ENCODE measurements around the gene MUS81. TPM values are rescaled to one million over a fixed set of nuclear protein-coding genes. Genes with fewer than 3 reads are reported as not detected.
"Not testable (repeated sequence)": the region's sequence is repeated elsewhere in the genome, so short reads cannot be mapped to it uniquely, and the experiment has no call there.

The MUS81 gene
- total RNA-seq, 2 experiments from 2014 or later: 37.7 to 39.2 TPM

DNA sequence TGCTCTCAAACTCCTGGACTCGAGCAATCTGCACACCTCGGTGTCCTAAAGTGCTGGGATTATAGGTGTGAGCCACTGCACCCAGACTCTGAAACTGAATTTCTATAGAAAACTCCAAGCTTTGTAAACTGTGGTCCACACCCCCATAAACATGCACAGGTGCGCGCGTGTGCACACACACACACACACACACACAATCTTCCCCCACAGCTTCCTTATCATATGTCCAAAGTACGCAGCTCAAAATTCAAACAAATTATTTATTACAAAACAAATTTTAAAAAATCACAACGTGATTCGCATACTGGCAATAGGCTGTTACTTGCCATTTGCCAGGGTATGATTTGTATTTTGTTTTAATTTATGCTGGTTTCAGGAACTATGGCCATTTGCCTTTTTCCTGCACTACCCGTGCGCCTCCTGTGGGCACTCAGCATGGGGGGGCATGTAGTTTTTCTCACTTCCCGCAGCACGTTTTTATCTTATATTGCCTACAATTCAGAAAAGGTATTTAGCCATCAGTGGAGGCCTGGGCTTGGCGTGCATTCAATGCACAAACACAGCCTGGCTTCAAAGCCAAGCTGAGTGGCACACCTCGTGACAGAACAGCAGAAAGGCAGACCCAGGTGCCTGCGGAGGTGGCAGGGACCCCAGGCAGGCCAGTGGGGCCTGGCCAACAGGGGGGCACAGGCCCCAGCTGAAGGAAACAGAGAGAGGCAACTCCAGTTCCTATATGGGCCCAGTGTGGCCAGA, 37.3 kb upstream of the MUS81 start:
- ATAC-seq (ENCODE audit: poor library complexity): no peak
- POLR2A ChIA-PET: no interaction called here

GRCh38 chr11:65826984-65827735, 33.1 kb upstream of the MUS81 start:
- intact Hi-C loops (cut with DNase I, micrococcal nuclease): no loop called here
- Histone ChIP-seq H3K36me3 (ENCODE audit: insufficient read depth, low read length) (no peaks in the 10 kb centered on the region), H3K4me1 (ENCODE audit: insufficient read depth, low read length) (no peaks in the 10 kb centered on the region), H3K9me3 (ENCODE audit: control insufficient read depth in 1 of 2, insufficient read depth in 1 of 2, low read length in 2 of 2) (no peaks in the 10 kb centered on the region), H3K4me3 (ENCODE audit: low read length) (no peak overlapping the region), H3K27ac (ENCODE audit: low read depth in 1 of 2, low read length in 2 of 2) (no peak overlapping the region), H3K27me3 (ENCODE audit: control insufficient read depth in 1 of 2, insufficient read depth in 2 of 2, low read length in 2 of 2) (peaks cover 0 to 2% of the 10 kb centered on the region in 2 experiments)
- CTCF ChIA-PET: interaction anchor here (0.5 to 3.5 kb wide), 4 partner anchors 9 to 58 kb away, joined by 3 to 7 read pairs (median 4); no protein-coding TSS in a partner anchor
- POLR2A ChIA-PET: no interaction called here
- Mint-ChIP-seq H3K4me1 (ENCODE audit: low read depth) (no peaks in the 10 kb centered on the region), H3K27ac (no peak overlapping the region), H3K27me3 (no peaks in the 10 kb centered on the region), H3K4me3 (no peak overlapping the region), H3K9me3 (no peaks in the 10 kb centered on the region), H3K36me3 (ENCODE audit: low read depth) (no peaks in the 10 kb centered on the region)
- TF ChIP-seq, protein P1, sequence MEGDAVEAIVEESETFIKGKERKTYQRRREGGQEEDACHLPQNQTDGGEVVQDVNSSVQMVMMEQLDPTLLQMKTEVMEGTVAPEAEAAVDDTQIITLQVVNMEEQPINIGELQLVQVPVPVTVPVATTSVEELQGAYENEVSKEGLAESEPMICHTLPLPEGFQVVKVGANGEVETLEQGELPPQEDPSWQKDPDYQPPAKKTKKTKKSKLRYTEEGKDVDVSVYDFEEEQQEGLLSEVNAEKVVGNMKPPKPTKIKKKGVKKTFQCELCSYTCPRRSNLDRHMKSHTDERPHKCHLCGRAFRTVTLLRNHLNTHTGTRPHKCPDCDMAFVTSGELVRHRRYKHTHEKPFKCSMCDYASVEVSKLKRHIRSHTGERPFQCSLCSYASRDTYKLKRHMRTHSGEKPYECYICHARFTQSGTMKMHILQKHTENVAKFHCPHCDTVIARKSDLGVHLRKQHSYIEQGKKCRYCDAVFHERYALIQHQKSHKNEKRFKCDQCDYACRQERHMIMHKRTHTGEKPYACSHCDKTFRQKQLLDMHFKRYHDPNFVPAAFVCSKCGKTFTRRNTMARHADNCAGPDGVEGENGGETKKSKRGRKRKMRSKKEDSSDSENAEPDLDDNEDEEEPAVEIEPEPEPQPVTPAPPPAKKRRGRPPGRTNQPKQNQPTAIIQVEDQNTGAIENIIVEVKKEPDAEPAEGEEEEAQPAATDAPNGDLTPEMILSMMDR (IDR thresholded peaks at IDR 0.05): no peak
- DNase-seq (no peak), ATAC-seq (ENCODE audit: poor library complexity) (no peak)

More for the DNA sequence above, 37.3 kb upstream of the MUS81 start:
- Histone ChIP-seq H3K9me3 (ENCODE audit: control insufficient read depth in 1 of 2, insufficient read depth in 1 of 2, low read length in 2 of 2) (no peaks in the 10 kb centered on the region), H3K4me3 (ENCODE audit: low read length) (no peak overlapping the region), H3K27me3 (ENCODE audit: control insufficient read depth in 1 of 2, insufficient read depth in 2 of 2, low read length in 2 of 2) (peaks cover 0 to 2% of the 10 kb centered on the region in 2 experiments), H3K36me3 (ENCODE audit: insufficient read depth, low read length) (no peaks in the 10 kb centered on the region), H3K27ac (ENCODE audit: low read depth in 1 of 2, low read length in 2 of 2) (no peak overlapping the region), H3K4me1 (ENCODE audit: insufficient read depth, low read length) (peaks cover 3% of the 10 kb centered on the region)
- TF ChIP-seq, protein P1 (IDR thresholded peaks at IDR 0.05): no peak
- intact Hi-C loops (cut with DNase I, micrococcal nuclease): no loop called here
- DNase-seq: no peak
- Mint-ChIP-seq H3K4me1 (ENCODE audit: low read depth) (no peaks in the 10 kb centered on the region), H3K27me3 (no peaks in the 10 kb centered on the region), H3K4me3 (no peak overlapping the region), H3K9me3 (no peaks in the 10 kb centered on the region), H3K36me3 (ENCODE audit: low read depth) (no peaks in the 10 kb centered on the region), H3K27ac (no peak overlapping the region)
- CTCF ChIA-PET: no interaction called here

GRCh38 chr11:65829459-65829858, 30.8 kb upstream of the MUS81 start:
- Mint-ChIP-seq H3K4me1 (ENCODE audit: low read depth) (peaks cover 6% of the 10 kb centered on the region), H3K36me3 (ENCODE audit: low read depth) (no peaks in the 10 kb centered on the region), H3K27me3 (no peaks in the 10 kb centered on the region), H3K9me3 (no peaks in the 10 kb centered on the region), H3K4me3 (no peak overlapping the region), H3K27ac (no peak overlapping the region)
- POLR2A ChIA-PET: no interaction called here
- Histone ChIP-seq H3K27ac (ENCODE audit: low read depth in 1 of 2, low read length in 2 of 2) (no peak overlapping the region), H3K36me3 (ENCODE audit: insufficient read depth, low read length) (no peaks in the 10 kb centered on the region), H3K27me3 (ENCODE audit: control insufficient read depth in 1 of 2, insufficient read depth in 2 of 2, low read length in 2 of 2) (peaks cover 0 to 2% of the 10 kb centered on the region in 2 experiments), H3K4me1 (ENCODE audit: insufficient read depth, low read length) (peaks cover 19% of the 10 kb centered on the region), H3K4me3 (ENCODE audit: low read length) (no peak overlapping the region), H3K9me3 (ENCODE audit: control insufficient read depth in 1 of 2, insufficient read depth in 1 of 2, low read length in 2 of 2) (no peaks in the 10 kb centered on the region)
- intact Hi-C loops (cut with DNase I, micrococcal nuclease): no loop called here
- TF ChIP-seq, protein P1 (IDR thresholded peaks at IDR 0.05): no peak
- CTCF ChIA-PET: interaction anchor here (3.5 kb wide), 1 partner anchor 11 kb away, joined by 7 read pairs; no protein-coding TSS in a partner anchor
- DNase-seq: no peak
- ATAC-seq (ENCODE audit: poor library complexity): no peak

GRCh38 chr11:65832231-65832630, 28.0 kb upstream of the MUS81 start:
- H3K4me3 Mint-ChIP-seq: peak overlapping the region; percentile 60
- not testable (repeated sequence) for DNase-seq; H3K36me3 Mint-ChIP-seq (ENCODE audit: low read depth); H3K9me3 ChIP-seq (ENCODE audit: control insufficient read depth in 1 of 2, insufficient read depth in 1 of 2, low read length in 2 of 2); H3K4me3 ChIP-seq (ENCODE audit: low read length); H3K27me3 ChIP-seq (ENCODE audit: control insufficient read depth in 1 of 2, insufficient read depth in 2 of 2, low read length in 2 of 2); H3K27me3 Mint-ChIP-seq; H3K27ac ChIP-seq (ENCODE audit: low read depth in 1 of 2, low read length in 2 of 2); H3K9me3 Mint-ChIP-seq; H3K27ac Mint-ChIP-seq; H3K4me1 Mint-ChIP-seq (ENCODE audit: low read depth); H3K36me3 ChIP-seq (ENCODE audit: insufficient read depth, low read length); ATAC-seq (ENCODE audit: poor library complexity)
- CTCF ChIA-PET: interaction anchor here (1.4 to 2.7 kb wide), 3 partner anchors 14 to 126 kb away, joined by 3 to 12 read pairs (median 8); partner anchors contain the start of gene KAT5
- peaks cover 24% of the 10 kb centered on the region for H3K4me1 ChIP-seq (ENCODE audit: insufficient read depth, low read length)
- POLR2A ChIA-PET: interaction anchor here (1.2 to 2.2 kb wide), 7 partner anchors 18 to 120 kb away, joined by 5 to 20 read pairs (median 9); partner anchors contain the start of genes CCDC85B, CFL1, FIBP and KAT5
- intact Hi-C loops (cut with DNase I, micrococcal nuclease): loop anchor here in 1 of 2 experiments (2.0 kb wide), 1 partner anchor 25 kb away; no protein-coding TSS in a partner anchor
